SW480 (cell line): ENCODE results near the gene RASGRP4.

ENCODE experiments used
- DNase-seq: peaks from one replicate; pipeline ENCODE4 v3.0.0-alpha.2; 2016; ENCODE audit warnings: low spot score

The RASGRP4 gene

GRCh38 chr19:38389101-38389925, 36.7 kb downstream of the RASGRP4 start:
- peak; percentile 57 for DNase-seq

GRCh38 chr19:38388349-38389100, 37.5 kb downstream of the RASGRP4 start, which contains the start of gene SPRED3:
Gene SPRED3, plus strand, starts transcription at chr19:38388697. Its CDS starts 1,606 bp downstream, at chr19:38390303.
- DNase-seq = peak; percentile 43

GRCh38 chr19:38387550-38388348, 38.3 kb downstream of the RASGRP4 start, which contains the start of gene GGN:
Gene GGN, minus strand, starts transcription at chr19:38388034. Its CDS starts 773 bp downstream, at chr19:38387261.
- peak; percentile 97 for DNase-seq

- DNase-seq = no peak
Observed at GRCh38 chr19:38386971-38387549, 39.0 kb downstream of the RASGRP4 start.

GRCh38 chr19:38386300-38386970, 39.6 kb downstream of the RASGRP4 start:
- DNase-seq = no peak

DNA sequence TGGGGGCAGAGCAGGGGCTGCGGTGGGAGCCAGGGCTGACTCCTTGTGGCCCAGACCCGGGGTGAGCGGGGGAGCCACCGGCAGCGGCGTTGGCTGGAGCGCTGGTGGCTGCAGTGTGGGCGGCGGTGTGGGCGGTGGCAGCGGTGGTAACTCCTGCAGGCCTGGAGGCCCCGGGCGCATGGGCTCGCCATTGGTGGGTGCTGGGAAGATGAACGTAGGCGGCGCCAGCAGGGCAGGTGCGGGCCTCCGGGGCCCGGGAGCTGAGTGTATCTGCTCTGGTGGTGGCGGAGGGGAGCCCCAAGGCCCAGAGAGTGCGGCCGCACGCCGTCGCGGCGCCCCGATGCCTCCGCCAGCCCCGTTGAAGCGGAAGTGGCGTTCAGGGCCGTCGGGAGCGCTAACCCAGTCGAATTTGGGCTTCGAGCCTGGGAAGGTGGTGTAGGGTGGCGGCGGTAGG, 40.2 kb downstream of the RASGRP4 start:
- no peak for DNase-seq

GRCh38 chr19:38385057-38385803, 40.8 kb downstream of the RASGRP4 start:
- DNase-seq = no peak

- DNase-seq = peak; percentile 38
Observed at GRCh38 chr19:38384209-38385027, 41.6 kb downstream of the RASGRP4 start.

DNA sequence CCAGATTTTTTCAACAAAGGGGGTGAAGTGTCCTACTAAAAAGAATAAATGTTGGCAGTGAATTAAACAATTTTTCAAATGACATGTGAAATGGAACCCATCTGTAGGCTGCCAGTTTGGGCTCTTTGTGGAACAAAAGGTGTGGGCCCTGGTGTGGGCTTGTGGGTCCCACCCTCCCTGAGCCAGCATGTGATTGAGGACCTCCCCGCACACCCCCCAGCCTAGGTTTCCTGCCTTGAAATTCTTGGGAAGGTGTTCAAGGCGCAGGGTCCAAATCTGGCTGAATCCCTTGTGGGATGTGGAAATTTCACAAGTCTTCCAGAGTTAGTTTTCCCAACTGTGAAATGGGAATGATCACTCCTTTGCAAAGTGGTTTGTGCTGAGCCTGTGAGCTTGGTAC, 42.3 kb downstream of the RASGRP4 start:
- DNase-seq = no peak

- no peak for DNase-seq
Observed at GRCh38 chr19:38383184-38383583, 42.8 kb downstream of the RASGRP4 start.

DNA sequence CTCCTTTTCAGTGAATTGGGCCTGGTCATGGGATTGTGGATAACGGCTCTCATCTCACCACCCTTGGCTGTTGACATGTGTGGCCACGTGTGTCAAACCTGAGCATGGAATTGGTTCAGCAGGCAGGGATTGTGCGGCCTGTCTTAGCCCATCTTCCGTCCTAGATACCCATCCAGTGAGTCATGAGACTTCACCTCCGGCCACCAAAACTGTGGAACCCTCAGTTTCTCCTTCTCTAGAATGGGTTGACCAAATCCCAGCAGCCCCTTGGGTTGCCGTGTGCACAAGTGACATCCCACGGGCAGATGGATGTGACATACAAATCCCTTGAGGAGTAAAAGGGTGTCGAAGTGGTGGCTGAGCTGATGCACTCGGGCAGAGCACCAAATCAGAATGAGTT, 44.9 kb downstream of the RASGRP4 start:
- DNase-seq = no peak

GRCh38 chr19:38378866-38379265, 47.2 kb downstream of the RASGRP4 start:
- DNase-seq = no peak

DNA sequence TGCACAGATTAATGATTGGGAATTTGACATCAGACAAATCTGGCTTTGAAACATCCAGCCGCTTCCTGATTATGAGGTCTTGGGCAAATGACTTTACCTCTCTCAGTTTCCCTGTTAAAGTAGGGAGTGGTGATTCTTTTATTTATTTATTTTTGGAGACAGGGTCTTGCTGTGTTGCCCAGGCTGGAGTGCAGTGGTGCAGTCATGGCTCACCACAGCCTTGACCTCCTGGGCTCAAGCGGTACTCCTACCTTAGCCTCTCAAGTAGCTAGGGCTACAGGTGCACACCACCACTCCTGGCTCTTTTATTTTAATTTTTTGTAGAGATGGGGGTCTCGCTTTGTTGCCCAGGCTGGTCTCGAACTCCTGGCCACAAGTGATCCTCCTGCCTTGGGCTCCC, 49.0 kb downstream of the RASGRP4 start:
- DNase-seq = no peak

GRCh38 chr19:38376576-38376975, 49.4 kb downstream of the RASGRP4 start:
- DNase-seq = no peak

- no peak for DNase-seq
Observed at GRCh38 chr19:38375748-38376147, 50.3 kb downstream of the RASGRP4 start.

DNA sequence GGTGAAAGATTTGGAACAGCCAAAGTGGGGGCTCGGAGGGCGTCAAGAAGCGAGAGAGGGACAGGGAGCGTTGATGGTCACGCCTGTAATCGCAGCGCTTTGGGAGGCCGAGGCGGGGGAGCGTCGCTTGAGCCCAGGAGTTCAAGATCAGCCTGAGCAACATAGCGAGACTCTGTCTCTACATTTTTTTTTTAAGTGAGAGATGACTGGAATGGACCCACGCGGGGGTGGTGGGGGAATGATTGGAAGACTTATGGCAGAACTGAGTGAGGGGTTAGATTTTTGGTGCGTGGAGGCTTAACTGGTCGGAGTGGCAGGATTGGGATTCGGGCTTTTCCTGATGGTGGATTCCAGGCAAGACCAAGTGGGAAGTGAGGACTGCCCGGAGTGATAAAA, 50.9 kb downstream of the RASGRP4 start:
- no peak for DNase-seq

- DNase-seq = peak; percentile 100
Observed at GRCh38 chr19:38374332-38375097, 51.5 kb downstream of the RASGRP4 start, which contains the start of gene PSMD8. Gene PSMD8, plus strand, starts transcription at chr19:38374571. Its CDS starts 31 bp downstream, at chr19:38374602.

DNA sequence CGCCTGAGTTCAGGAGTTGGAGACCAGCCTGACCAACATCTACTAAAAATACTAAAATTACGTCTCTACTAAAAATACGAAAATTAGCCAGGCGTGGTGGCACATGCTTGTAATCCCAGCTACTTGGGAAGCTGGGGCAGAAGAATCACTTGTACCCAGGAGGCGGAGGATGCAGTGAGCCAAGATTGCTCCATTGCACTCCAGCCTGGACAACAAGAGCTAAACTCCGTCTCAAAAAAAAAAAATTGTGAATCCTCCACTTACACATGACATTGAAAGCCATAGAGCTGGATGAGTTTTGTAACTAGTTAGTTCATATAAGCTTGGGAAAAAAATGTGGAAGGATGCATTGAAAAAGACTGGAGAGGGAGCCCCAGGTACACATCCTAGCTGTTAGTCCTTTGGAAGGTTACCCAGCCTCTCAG, 52.1 kb downstream of the RASGRP4 start:
- no peak for DNase-seq

GRCh38 chr19:38371081-38371480, 54.9 kb downstream of the RASGRP4 start:
- DNase-seq = no peak
